CD14-positive monocyte (primary cell): ENCODE measurements around the gene RPP14. TPM values are rescaled to one million over a fixed set of nuclear protein-coding genes. Genes with fewer than 3 reads are reported as not detected.

ENCODE experiments used
- DNase-seq, 3 donors: peaks; one replicate each; pipeline ENCODE4 v3.0.0-alpha.2; 2011 to 2022
- H2AFZ ChIP-seq: 2 replicates; pipeline ENCODE4 v1.6.0; 2012; ENCODE audit warnings: mild to moderate bottlenecking, low read depth, low read length, inconsistent platforms; ENCODE audit not compliant: insufficient read depth, poor library complexity, severe bottlenecking
- H3K27ac ChIP-seq, 2 donors: 1 replicate in 1 of 2; 2 replicates in 1 of 2; pipeline ENCODE4 v1.5.1; 2012 to 2013; ENCODE audit warnings: low read length in 2 of 2, control low read depth in 1 of 2, inconsistent platforms in 1 of 2, low read depth in 1 of 2, mild to moderate bottlenecking in 1 of 2
- H3K27me3 ChIP-seq, 2 donors: one replicate each; pipeline versions ENCODE4 v1.6.0 to v1.6.1; 2011 to 2013; ENCODE audit warnings: low read length in 2 of 2; ENCODE audit not compliant: control insufficient read depth in 2 of 2, insufficient read depth in 2 of 2
- H3K36me3 ChIP-seq, 2 donors: replicated peaks in 1 of 2; 1 replicate in 1 of 2; 2 replicates in 1 of 2; pipeline versions ENCODE4 v1.5.1 to v1.6.1; 2012 to 2013; ENCODE audit warnings: low read length in 2 of 2, control low read depth in 1 of 2, inconsistent platforms in 1 of 2, mild to moderate bottlenecking in 1 of 2; ENCODE audit not compliant: insufficient read depth in 2 of 2, control insufficient read depth in 1 of 2
- H3K4me1 ChIP-seq, 2 donors: 1 replicate in 1 of 2; 2 replicates in 1 of 2; pipeline versions ENCODE4 v1.5.1 to v1.6.1; 2012 to 2013; ENCODE audit warnings: low read length in 2 of 2, control low read depth in 1 of 2, inconsistent platforms in 1 of 2, mild to moderate bottlenecking in 1 of 2, moderate library complexity in 1 of 2; ENCODE audit not compliant: insufficient read depth in 2 of 2, control insufficient read depth in 1 of 2
- H3K4me2 ChIP-seq: replicated peaks from 2 replicates; pipeline ENCODE3; 2012; ENCODE audit warnings: low read length, moderate library complexity, mild to moderate bottlenecking; ENCODE audit not compliant: poor library complexity, severe bottlenecking; ENCODE audit errors: extremely low read depth
- H3K4me3 ChIP-seq, 3 experiments: fragments of 200-600 bp in 1 of 3; sonication (generic) in 1 of 3; replicated peaks in 1 of 3; 1 replicate in 2 of 3; 2 replicates in 1 of 3; pipeline ENCODE4 v1.5.1; 2011 to 2013; ENCODE audit warnings: low read length in 3 of 3, mild to moderate bottlenecking in 3 of 3, control low read depth in 2 of 3, low read depth in 2 of 3, inconsistent platforms in 1 of 3, moderate library complexity in 1 of 3
- H3K79me2 ChIP-seq: 2 replicates; pipeline ENCODE4 v1.6.0; 2012; ENCODE audit warnings: mild to moderate bottlenecking, control low read depth, inconsistent platforms, low read length, moderate library complexity; ENCODE audit not compliant: insufficient read depth
- H3K9ac ChIP-seq: 2 replicates; pipeline ENCODE4 v1.6.0; 2017; ENCODE audit warnings: low read length, mild to moderate bottlenecking; ENCODE audit not compliant: insufficient read depth, poor library complexity, severe bottlenecking
- H3K9me3 ChIP-seq, 2 donors: replicated peaks in 1 of 2; 1 replicate in 1 of 2; 2 replicates in 1 of 2; pipeline versions ENCODE4 v1.5.1 to v1.6.1; 2012 to 2013; ENCODE audit warnings: low read length in 2 of 2, control low read depth in 1 of 2; ENCODE audit not compliant: control insufficient read depth in 1 of 2, insufficient read depth in 1 of 2
- H4K20me1 ChIP-seq: 2 replicates; pipeline ENCODE4 v1.6.0; 2012; ENCODE audit warnings: mild to moderate bottlenecking, low read length, control low read depth, moderate library complexity; ENCODE audit not compliant: insufficient read depth
- H3K27ac Mint-ChIP-seq, 7 donors: one replicate each; pipeline ENCODE4 v1.8.0; 2020; ENCODE audit warnings: mild to moderate bottlenecking in 7 of 7, mixed read lengths in 7 of 7, moderate library complexity in 6 of 7, inconsistent platforms in 2 of 7
- H3K27me3 Mint-ChIP-seq, 3 donors: one replicate each; pipeline ENCODE4 v1.8.0; 2021 to 2022; ENCODE audit warnings: low read depth in 3 of 3, mild to moderate bottlenecking in 3 of 3, mixed read lengths in 3 of 3, moderate library complexity in 3 of 3, inconsistent platforms in 1 of 3
- H3K36me3 Mint-ChIP-seq, 2 donors: one replicate each; pipeline ENCODE4 v1.8.0; 2020; ENCODE audit warnings: mixed read lengths in 2 of 2, inconsistent platforms in 1 of 2, mild to moderate bottlenecking in 1 of 2
- H3K4me1 Mint-ChIP-seq: one replicate; pipeline ENCODE4 v1.8.0; 2020; ENCODE audit warnings: mild to moderate bottlenecking, mixed read lengths
- H3K4me3 Mint-ChIP-seq, 2 donors: one replicate each; pipeline ENCODE4 v1.8.0; 2020; ENCODE audit warnings: mild to moderate bottlenecking in 2 of 2, mixed read lengths in 2 of 2, moderate library complexity in 1 of 2
- H3K9me3 Mint-ChIP-seq, 7 donors: one replicate each; pipeline ENCODE4 v1.8.0; 2020 to 2022; ENCODE audit warnings: mixed read lengths in 7 of 7, mild to moderate bottlenecking in 6 of 7, moderate library complexity in 6 of 7, inconsistent platforms in 2 of 7
- WGBS: methylation state at CpG from one replicate; pipeline ENCODE4 v1.1.5; 2013; ENCODE audit warnings: missing lambda C conversion rate; ENCODE audit not compliant: insufficient coverage; 5-methylcytosine and 5-hydroxymethylcytosine counted together
- intact Hi-C, 2 donors: fragments of 100-400 bp; cut with micrococcal nuclease; formaldehyde crosslinking; loops; one replicate each; pipeline versions ENCODE4 v1.15.0 to v1.15.1; 2023
- polyA plus RNA-seq, 3 donors: library from polyadenylated mRNA; depleted of rRNA in 1 of 3; unstranded in 2 of 3; stranded (reverse) in 1 of 3; fragments of 300-500 nt in 2 of 3; fragments of >200 nt in 1 of 3; fragmentation: Illumina TruSeq in 2 of 3; gene quantifications; 1 replicate in 2 of 3; 2 replicates in 1 of 3; pipeline ENCODE4 v1.2.3, GENCODE V29; 2012 to 2021
- TF ChIP-seq, protein P1 (sequence below): fragments of 200-600 bp; IDR thresholded peaks from one replicate; pipeline ENCODE4 v1.8.0; 2022; ENCODE audit warnings: antibody characterized with exemption, mild to moderate bottlenecking

RPP14 gene
- polyA plus RNA-seq, 3 donors, result 3.5 to 8.8 (median 6.6) TPM

DNA sequence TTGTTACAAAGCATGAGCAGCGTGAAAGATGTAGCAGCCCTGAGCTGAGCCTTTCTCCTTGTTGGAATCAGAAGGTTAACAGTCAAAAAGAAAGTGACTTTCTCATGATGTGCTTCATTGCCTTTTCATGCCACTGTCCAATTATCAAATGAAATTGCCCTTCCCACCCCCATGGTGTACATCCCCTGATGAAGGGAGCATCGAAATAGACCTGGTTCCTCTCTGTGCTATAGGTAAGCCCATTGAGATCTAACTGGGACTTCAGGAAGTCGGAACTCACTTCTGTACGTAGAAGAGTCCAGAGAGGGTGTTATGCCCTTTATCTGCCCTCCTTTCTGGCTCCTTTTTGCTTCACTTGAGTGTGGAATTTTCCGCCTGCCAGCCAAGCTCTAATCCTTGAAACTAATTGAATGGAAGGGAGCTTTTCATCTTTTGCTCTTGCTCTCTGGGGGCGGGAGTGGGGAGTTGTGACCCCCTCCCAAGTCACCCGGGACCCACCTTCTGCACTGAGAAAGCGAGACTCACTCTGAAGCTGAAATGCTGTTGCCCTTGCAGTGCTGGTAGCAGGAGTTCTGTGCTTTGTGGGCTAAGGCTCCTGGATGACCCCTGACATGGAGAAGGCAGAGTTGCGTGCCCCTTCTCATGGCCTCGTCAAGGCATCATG is 47.5 kb upstream of the RPP14 start:
- H3K27me3 Mint-ChIP-seq, result no peaks in the 10 kb centered on the region
- H3K4me1 ChIP-seq, result peaks cover 0 to 6% of the 10 kb centered on the region in 2 donors
- no peaks in the 10 kb centered on the region for H3K9me3 ChIP-seq
- intact Hi-C loops, result no loop called here
- peaks cover 42 to 47% of the 10 kb centered on the region in 2 donors for H3K36me3 Mint-ChIP-seq
- no peaks in the 10 kb centered on the region for H3K79me2 ChIP-seq
- no peak overlapping the region for H3K4me3 ChIP-seq
- peaks cover 19% of the 10 kb centered on the region for H3K4me1 Mint-ChIP-seq
- H4K20me1 ChIP-seq, result peaks cover 5% of the 10 kb centered on the region
- H2AFZ ChIP-seq, result no peak overlapping the region
- H3K27me3 ChIP-seq, result no peaks in the 10 kb centered on the region
- TF ChIP-seq, protein P1, sequence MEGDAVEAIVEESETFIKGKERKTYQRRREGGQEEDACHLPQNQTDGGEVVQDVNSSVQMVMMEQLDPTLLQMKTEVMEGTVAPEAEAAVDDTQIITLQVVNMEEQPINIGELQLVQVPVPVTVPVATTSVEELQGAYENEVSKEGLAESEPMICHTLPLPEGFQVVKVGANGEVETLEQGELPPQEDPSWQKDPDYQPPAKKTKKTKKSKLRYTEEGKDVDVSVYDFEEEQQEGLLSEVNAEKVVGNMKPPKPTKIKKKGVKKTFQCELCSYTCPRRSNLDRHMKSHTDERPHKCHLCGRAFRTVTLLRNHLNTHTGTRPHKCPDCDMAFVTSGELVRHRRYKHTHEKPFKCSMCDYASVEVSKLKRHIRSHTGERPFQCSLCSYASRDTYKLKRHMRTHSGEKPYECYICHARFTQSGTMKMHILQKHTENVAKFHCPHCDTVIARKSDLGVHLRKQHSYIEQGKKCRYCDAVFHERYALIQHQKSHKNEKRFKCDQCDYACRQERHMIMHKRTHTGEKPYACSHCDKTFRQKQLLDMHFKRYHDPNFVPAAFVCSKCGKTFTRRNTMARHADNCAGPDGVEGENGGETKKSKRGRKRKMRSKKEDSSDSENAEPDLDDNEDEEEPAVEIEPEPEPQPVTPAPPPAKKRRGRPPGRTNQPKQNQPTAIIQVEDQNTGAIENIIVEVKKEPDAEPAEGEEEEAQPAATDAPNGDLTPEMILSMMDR, result no peak
- no peaks in the 10 kb centered on the region for H3K9me3 Mint-ChIP-seq
- DNase-seq, result no peak
- H3K27ac ChIP-seq, result no peak overlapping the region
- peak overlapping the region in 5 of 7 donors; percentile 40 to 82 (median 67) for H3K27ac Mint-ChIP-seq
- peaks cover 19 to 45% of the 10 kb centered on the region in 2 donors for H3K36me3 ChIP-seq
- H3K4me2 ChIP-seq, result no peak overlapping the region
- 100% methylated on average over 5 of the region's 10 CpGs for WGBS
- H3K4me3 Mint-ChIP-seq, result no peak overlapping the region
- no peak overlapping the region for H3K9ac ChIP-seq

DNA sequence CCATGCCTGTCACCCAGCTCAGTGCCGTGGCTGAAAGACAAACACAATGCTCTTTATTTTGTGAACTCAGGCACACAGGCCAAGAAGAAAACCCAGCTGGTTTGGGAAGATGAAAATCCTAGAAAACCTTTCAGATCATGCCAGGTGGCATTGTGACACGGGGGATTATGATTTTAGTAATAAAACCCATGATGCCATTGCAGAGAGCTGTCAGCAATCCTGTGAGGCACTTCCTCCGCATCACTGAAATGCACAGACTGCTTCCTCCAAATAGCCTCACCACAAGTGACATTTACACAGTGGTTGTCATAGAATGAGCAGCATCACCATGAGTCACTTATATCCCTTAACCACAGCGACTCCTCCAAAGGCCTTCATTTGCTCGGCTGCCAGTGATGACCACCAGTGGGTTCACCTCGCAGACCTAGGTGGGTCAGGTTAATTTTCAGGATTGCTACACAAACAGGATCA is 45.7 kb upstream of the RPP14 start:
- DNase-seq, result peak; percentile 37 to 80 (median 60)
- Mint-ChIP-seq H3K27ac (peak overlapping the region; percentile 14 to 89 (median 74)), H3K9me3 (no peaks in the 10 kb centered on the region), H3K4me3 (no peak overlapping the region), H3K4me1 (peaks cover 19% of the 10 kb centered on the region), H3K27me3 (no peaks in the 10 kb centered on the region), H3K36me3 (peaks cover 42 to 47% of the 10 kb centered on the region in 2 donors)
- Histone ChIP-seq H3K4me2 (no peak overlapping the region), H2AFZ (no peak overlapping the region), H3K9ac (no peak overlapping the region), H3K79me2 (no peaks in the 10 kb centered on the region), H3K36me3 (peaks cover 19 to 38% of the 10 kb centered on the region in 2 donors), H4K20me1 (no peaks in the 10 kb centered on the region), H3K9me3 (no peaks in the 10 kb centered on the region), H3K27ac (peak overlapping the region in 1 of 2 donors; percentile 32), H3K27me3 (no peaks in the 10 kb centered on the region), H3K4me3 (no peak overlapping the region), H3K4me1 (peaks cover 0 to 6% of the 10 kb centered on the region in 2 donors)
- intact Hi-C loops, result no loop called here
- TF ChIP-seq, protein P1, result no peak
- whole genome bisulfite sequencing, result 61% methylated on average over 3 of the region's 6 CpGs
